K562 (cell line): Measurements from ENCODE around the gene EMC9. TPM values are rescaled to one million over a fixed set of nuclear protein-coding genes. Genes with fewer than 3 reads are reported as not detected.

Source experiments
- ATF7 ChIP-seq: fragments of 450-650 bp; IDR thresholded peaks from 2 replicates; pipeline ENCODE4 v1.7.1; 2014; ENCODE audit warnings: mild to moderate bottlenecking, moderate library complexity
- C11orf30 ChIP-seq: fragments of 450-650 bp; IDR thresholded peaks from 2 replicates; pipeline ENCODE4 v1.6.1; 2016; ENCODE audit warnings: low read depth, mild to moderate bottlenecking
- CHCHD3 ChIP-seq: fragments of 250-450 bp; sonication (Bioruptor Pico); IDR thresholded peaks from 2 replicates; pipeline ENCODE4 v2.1.2; 2022; ENCODE audit warnings: mild to moderate bottlenecking
- CXXC5 ChIP-seq: fragments of 250-450 bp; sonication (Bioruptor Pico); IDR thresholded peaks from 2 replicates; pipeline ENCODE4 v1.8.0; 2022; ENCODE audit warnings: inconsistent platforms, mild to moderate bottlenecking, moderate library complexity
- EP400 ChIP-seq: fragments of 450-650 bp; IDR thresholded peaks from 2 replicates; pipeline ENCODE4 v1.6.1; 2017; ENCODE audit warnings: antibody characterized with exemption, mild to moderate bottlenecking, moderate library complexity
- ETV1 ChIP-seq: fragments of 450-650 bp; conservative IDR thresholded peaks from 2 replicates; pipeline ENCODE4 v1.6.1; 2016; ENCODE audit warnings: missing genetic modification characterization, control low read depth, low read depth, missing compliant biosample characterization
- KDM4B ChIP-seq, 2 experiments: fragments of 450-650 bp in 1 of 2; sonication (generic) in 1 of 2; IDR thresholded peaks; 2 replicates each; pipeline ENCODE4 v1.6.1; 2016 to 2017; ENCODE audit warnings: borderline replicate concordance in 2 of 2, antibody characterized with exemption in 1 of 2, low read depth in 1 of 2, mild to moderate bottlenecking in 1 of 2
- KDM5B ChIP-seq: fragments of 200-600 bp; sonication (generic); IDR thresholded peaks from 2 replicates; pipeline ENCODE4 v1.6.1; 2012; ENCODE audit warnings: low read depth, mild to moderate bottlenecking, moderate library complexity, low read length, control low read depth, inconsistent platforms; ENCODE audit not compliant: insufficient replicate concordance
- MYC ChIP-seq, 2 experiments: fragments of 250-450 bp in 1 of 2; sonication (Bioruptor Pico) in 1 of 2; IDR thresholded peaks; 2 replicates each; pipeline versions ENCODE4 v1.5.1 to v1.6.1; 2012 to 2021; ENCODE audit warnings: low read depth in 2 of 2, borderline replicate concordance in 1 of 2, improper control_type of control experiment in 1 of 2, low read length in 1 of 2, mild to moderate bottlenecking in 1 of 2, moderate library complexity in 1 of 2
- NEUROD1 ChIP-seq: fragments of 150-350 bp; IDR thresholded peaks from 2 replicates; pipeline ENCODE4 v1.6.1; 2014; ENCODE audit warnings: borderline replicate concordance, low read length, low read depth; ENCODE audit not compliant: partially characterized antibody
- RAD21 ChIP-seq, 2 experiments: fragments of 250-450 bp in 1 of 2; fragments of 450-650 bp in 1 of 2; sonication (Bioruptor Pico) in 1 of 2; formaldehyde crosslinking in 1 of 2; IDR thresholded peaks in 1 of 2; conservative IDR thresholded peaks in 1 of 2; 2 replicates each; pipeline versions ENCODE4 v1.4.0 to v1.8.0; 2020 to 2022; ENCODE audit warnings: mild to moderate bottlenecking in 2 of 2, moderate library complexity in 1 of 2
- RHOXF2B ChIP-seq: fragments of 250-450 bp; sonication (Bioruptor Pico); conservative IDR thresholded peaks from 2 replicates; pipeline ENCODE4 v1.5.1; 2021
- SMARCA4 ChIP-seq: fragments of 450-650 bp; IDR thresholded peaks from 2 replicates; pipeline ENCODE4 v1.6.1; 2016
- TAF1 ChIP-seq: IDR thresholded peaks from 2 replicates; pipeline ENCODE4 v1.6.1; 2011; ENCODE audit warnings: mild to moderate bottlenecking, low read length, moderate library complexity; ENCODE audit not compliant: insufficient read depth, control insufficient read depth, severe bottlenecking; ENCODE audit errors: extremely low read depth
- XRCC5 ChIP-seq: fragments of 200-400 bp; formaldehyde crosslinking; IDR thresholded peaks from 2 replicates; pipeline ENCODE4 v1.6.1; 2017; ENCODE audit warnings: low read depth, mild to moderate bottlenecking, low read length
- ZBTB17 ChIP-seq: fragments of 450-650 bp; formaldehyde crosslinking; IDR thresholded peaks from 2 replicates; pipeline ENCODE4 v1.4.0; 2020; ENCODE audit warnings: mild to moderate bottlenecking
- ZBTB7A ChIP-seq: IDR thresholded peaks from 2 replicates; pipeline ENCODE4 v1.6.1; 2011; ENCODE audit warnings: low read depth, mild to moderate bottlenecking, low read length, moderate library complexity, borderline replicate concordance; ENCODE audit not compliant: control insufficient read depth
- ZNF584 ChIP-seq: fragments of 200-800 bp; sonication (Bioruptor generic); IDR thresholded peaks from 2 replicates; pipeline ENCODE4 v1.6.1; 2016; ENCODE audit warnings: low read depth, mild to moderate bottlenecking, missing genetic modification characterization, missing compliant biosample characterization
- polyA plus RNA-seq, 8 experiments: library from polyadenylated mRNA; depleted of rRNA in 4 of 8; stranded (reverse) in 5 of 8; unstranded in 3 of 8; fragments of >200 nt; fragmentation: Nextera tagmentation in 2 of 8; fragmentation: Illumina TruSeq in 1 of 8; extraction: Ambion mirVana in 2 of 8; extraction: Trizol in 1 of 8; gene quantifications; 2 replicates each; pipeline versions ENCODE4 v1.2.1 to v1.2.3, GENCODE V29; 2011 to 2014; ENCODE audit warnings: inconsistent platforms in 1 of 8, missing spikeins in 1 of 8
- total RNA-seq, 7 experiments: library from RNA; depleted of rRNA in 6 of 7; stranded (reverse); fragments of >200 nt in 6 of 7; fragmentation: Illumina TruSeq in 2 of 7; extraction: Trizol in 2 of 7; gene quantifications; 2 replicates each; pipeline versions ENCODE4 v1.2.1 to v1.2.3, GENCODE V29; 2011 to 2021; ENCODE audit warnings: low replicate concordance in 1 of 7
- TF ChIP-seq, protein P1 (sequence below): sonication (generic); formaldehyde crosslinking; IDR thresholded peaks from 2 replicates; pipeline ENCODE4 v1.8.0; 2022; ENCODE audit warnings: missing genetic modification reagents, mild to moderate bottlenecking, moderate library complexity, borderline replicate concordance

Gene EMC9
- total and polyA plus RNA-seq, 9 of the 15 experiments (the other 6 are each of a cell fraction or from before 2014, with no cell fraction given) = 3.1 to 13.2 (median 7.8) TPM

DNA sequence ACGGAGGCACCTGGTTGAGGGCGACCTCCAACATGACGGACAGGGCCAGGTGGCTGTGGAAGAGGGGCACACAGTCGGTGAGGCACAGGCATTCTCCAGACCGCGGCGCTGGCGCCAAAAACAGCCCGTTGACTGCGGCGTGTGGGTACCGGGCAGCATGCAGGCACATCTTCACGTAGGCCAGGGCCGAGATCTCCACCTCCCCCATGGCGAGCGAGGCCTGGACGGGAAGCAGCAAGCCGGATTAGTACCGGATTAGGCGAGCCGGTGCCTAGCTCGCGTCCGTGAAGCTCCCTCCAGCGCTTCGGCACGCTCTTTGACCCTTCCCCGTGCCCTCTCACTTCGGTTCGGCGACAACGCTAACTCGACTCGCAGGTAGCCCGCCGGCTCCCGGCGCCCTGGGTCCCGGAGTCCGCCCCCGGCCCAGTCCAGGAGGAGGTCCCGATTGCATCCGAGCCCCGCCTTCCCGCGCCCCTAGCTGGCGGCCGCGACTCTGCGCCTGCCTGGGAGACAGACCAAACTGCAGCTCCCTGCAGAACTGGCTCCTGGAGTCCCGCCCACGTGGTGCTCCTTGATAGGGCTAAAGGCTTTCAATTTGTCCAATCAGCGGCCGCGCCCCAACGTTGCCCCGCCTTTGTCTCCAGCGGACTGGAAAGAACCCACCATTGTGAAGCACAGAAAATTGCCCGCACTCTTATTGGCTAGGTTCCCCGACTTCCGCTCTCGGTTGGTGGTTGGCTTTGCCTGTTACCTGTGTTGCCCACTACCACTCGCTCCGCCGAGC is at the start of gene EMC9 (continued):
- TF ChIP-seq ZBTB17 = peak; percentile 97
- TF ChIP-seq RHOXF2B (CRISPR knock-in tag) = no peak
- peak; percentile 57 for TF ChIP-seq ATF7
- TF ChIP-seq C11orf30 = peak; percentile 42; the same call in 1 of the 2 replicates
- peak; percentile 45 for TF ChIP-seq CXXC5 (CRISPR knock-in tag)
- peak in 1 of 2 experiments; percentile 76; a peak in 1 of 4 replicates for TF ChIP-seq KDM4B (IDR thresholded peaks at IDR 0.05; ENCODE audit: borderline replicate concordance in 2 of 2, low read depth in 1 of 2)
- no peak for TF ChIP-seq ZNF584
- TF ChIP-seq ZBTB7A = peak; percentile 66; the same call in 1 of the 2 replicates
- no peak for TF ChIP-seq CHCHD3 (CRISPR knock-in tag)
- peak; percentile 65 for TF ChIP-seq TAF1
- 0 out of 2 replicates have a peak, but pooled peaks have one; percentile 10 for TF ChIP-seq SMARCA4
- 0 out of 2 replicates have a peak, but pooled peaks have one; percentile 40 for TF ChIP-seq XRCC5
- peak; percentile 45 for TF ChIP-seq KDM5B
- peak; percentile 81 for TF ChIP-seq EP400
- TF ChIP-seq, protein P1, sequence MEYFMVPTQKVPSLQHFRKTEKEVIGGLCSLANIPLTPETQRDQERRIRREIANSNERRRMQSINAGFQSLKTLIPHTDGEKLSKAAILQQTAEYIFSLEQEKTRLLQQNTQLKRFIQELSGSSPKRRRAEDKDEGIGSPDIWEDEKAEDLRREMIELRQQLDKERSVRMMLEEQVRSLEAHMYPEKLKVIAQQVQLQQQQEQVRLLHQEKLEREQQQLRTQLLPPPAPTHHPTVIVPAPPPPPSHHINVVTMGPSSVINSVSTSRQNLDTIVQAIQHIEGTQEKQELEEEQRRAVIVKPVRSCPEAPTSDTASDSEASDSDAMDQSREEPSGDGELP (CRISPR knock-in tag) = peak; percentile 22; the same call in 1 of the 2 replicates
- TF ChIP-seq MYC (IDR thresholded peaks at IDR 0.05; ENCODE audit: low read depth, low read length) = peak; percentile 31; the same call in 1 of the 2 replicates
- TF ChIP-seq MYC (CRISPR knock-in tag; IDR thresholded peaks at IDR 0.05; ENCODE audit: borderline replicate concordance, low read depth) = no peak
- TF ChIP-seq RAD21 (CRISPR knock-in tag; conservative IDR thresholded peaks at IDR 0.05 in 1 of 2, IDR thresholded peaks at IDR 0.05 in 1 of 2) = no peak
- peak; percentile 45 for TF ChIP-seq ETV1
- TF ChIP-seq NEUROD1 = peak; percentile 75
